ENCODE data around the gene ANKRD13A. TPM values are rescaled to one million over a fixed set of nuclear protein-coding genes. Genes with fewer than 3 reads are reported as not detected.

Gene ANKRD13A
- total RNA-seq, 4 donors from 2014 or later, result 38.5 to 69.0 (median 51.7) TPM

DNA sequence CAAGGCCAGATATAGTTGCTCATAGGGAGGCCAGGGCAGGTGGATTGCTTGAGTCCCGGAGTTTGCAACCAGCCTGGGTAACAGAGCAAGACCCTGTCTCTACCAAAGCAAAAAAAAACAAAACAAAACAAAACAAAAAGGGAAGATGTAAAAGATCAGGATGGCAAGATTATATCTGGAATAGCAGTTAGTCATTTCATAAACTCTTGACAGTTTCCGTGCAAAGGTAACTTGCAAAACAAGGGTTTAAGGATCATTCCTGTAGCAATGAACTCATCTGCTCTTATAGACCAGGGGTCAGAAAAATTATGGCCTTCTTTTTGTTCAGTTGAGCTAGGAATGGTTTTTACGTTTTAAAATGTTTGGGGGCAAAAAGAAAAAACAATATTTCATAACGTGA is 32.7 kb upstream of the ANKRD13A start:
- peaks cover 0 to 96% (median 26%) of the 10 kb centered on the region in 3 donors for H3K36me3 ChIP-seq
- no peaks in the 10 kb centered on the region for H3K4me1 ChIP-seq
- WGBS, 2 donors, result 86% methylated on average over 4 of the region's 4 CpGs
- no peak for DNase-seq (ENCODE audit: low spot score in 2 of 2)
- no peak overlapping the region for H3K27ac ChIP-seq
- H3K9me3 ChIP-seq, result no peaks in the 10 kb centered on the region
- TF ChIP-seq, protein P1, sequence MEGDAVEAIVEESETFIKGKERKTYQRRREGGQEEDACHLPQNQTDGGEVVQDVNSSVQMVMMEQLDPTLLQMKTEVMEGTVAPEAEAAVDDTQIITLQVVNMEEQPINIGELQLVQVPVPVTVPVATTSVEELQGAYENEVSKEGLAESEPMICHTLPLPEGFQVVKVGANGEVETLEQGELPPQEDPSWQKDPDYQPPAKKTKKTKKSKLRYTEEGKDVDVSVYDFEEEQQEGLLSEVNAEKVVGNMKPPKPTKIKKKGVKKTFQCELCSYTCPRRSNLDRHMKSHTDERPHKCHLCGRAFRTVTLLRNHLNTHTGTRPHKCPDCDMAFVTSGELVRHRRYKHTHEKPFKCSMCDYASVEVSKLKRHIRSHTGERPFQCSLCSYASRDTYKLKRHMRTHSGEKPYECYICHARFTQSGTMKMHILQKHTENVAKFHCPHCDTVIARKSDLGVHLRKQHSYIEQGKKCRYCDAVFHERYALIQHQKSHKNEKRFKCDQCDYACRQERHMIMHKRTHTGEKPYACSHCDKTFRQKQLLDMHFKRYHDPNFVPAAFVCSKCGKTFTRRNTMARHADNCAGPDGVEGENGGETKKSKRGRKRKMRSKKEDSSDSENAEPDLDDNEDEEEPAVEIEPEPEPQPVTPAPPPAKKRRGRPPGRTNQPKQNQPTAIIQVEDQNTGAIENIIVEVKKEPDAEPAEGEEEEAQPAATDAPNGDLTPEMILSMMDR (IDR thresholded peaks at IDR 0.05), result no peak
- TF ChIP-seq POLR2A (IDR thresholded peaks at IDR 0.05), result no peak
- TF ChIP-seq EP300 (IDR thresholded peaks at IDR 0.05), result no peak
- H3K4me3 ChIP-seq, result no peak overlapping the region
- H3K27me3 ChIP-seq, result no peaks in the 10 kb centered on the region

DNA sequence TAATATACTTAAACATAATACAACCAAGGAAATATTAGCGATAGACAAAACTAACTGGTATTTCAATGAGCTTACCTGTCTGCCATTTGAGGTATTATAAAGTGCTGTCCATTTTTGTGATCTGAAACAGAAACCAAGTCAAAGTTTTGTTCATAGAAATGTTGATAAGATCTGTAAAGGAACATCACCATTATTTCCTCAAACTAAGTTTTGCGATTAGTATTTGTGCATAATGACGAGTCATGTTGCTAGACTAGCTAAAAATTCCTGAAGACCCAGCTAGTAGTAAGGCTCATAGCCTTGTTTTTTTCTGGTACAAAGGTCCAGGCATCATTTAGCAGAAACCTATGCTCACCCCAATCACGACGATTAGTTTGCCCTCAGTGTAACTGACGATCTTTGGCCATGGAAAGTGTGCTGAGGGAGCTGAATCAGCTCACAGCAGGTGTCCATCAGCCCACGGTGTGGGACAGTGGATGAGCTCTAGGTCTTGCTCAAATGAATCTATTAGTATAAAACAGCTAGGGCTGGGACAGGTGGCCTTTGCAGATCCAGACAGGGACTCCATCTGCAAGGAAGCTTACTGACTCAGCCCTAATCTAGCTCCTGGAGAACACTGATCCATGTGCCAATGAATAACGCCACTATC is 31.7 kb upstream of the ANKRD13A start:
- TF ChIP-seq, protein P1 (IDR thresholded peaks at IDR 0.05), result no peak
- 77 to 79% methylated on average over 8 of the region's 8 CpGs for WGBS, 2 donors
- DNase-seq (ENCODE audit: low spot score in 2 of 2), result no peak
- Histone ChIP-seq H3K27ac (no peak overlapping the region), H3K4me3 (no peak overlapping the region), H3K27me3 (no peaks in the 10 kb centered on the region), H3K9me3 (no peaks in the 10 kb centered on the region), H3K4me1 (no peaks in the 10 kb centered on the region), H3K36me3 (peaks cover 0 to 96% (median 23%) of the 10 kb centered on the region in 3 donors)

DNA sequence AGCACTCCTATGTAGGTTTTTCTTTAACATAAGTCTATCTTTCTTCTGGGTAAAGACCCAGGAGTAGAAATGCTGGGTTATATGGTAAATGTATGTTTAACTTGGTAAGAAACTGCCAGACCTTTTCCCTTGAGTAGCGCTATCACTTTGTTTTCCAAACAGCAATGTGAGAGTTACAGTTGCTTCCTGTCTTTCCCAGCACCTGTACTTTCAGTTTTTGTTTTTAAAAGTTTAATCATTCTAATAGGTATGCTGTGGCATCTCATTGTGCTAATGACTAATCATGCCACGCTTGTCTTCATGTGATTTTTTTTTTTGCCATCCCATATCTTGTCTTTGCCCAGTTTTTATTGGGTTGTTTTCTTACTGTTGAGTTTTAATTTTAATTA is 31.2 kb upstream of the ANKRD13A start:
- H3K9me3 ChIP-seq, result no peaks in the 10 kb centered on the region
- WGBS, 2 donors, result 90 to 91% methylated on average over 2 of the region's 2 CpGs
- no peak for TF ChIP-seq EP300 (IDR thresholded peaks at IDR 0.05)
- TF ChIP-seq, protein P1 (IDR thresholded peaks at IDR 0.05), result no peak
- TF ChIP-seq POLR2A (IDR thresholded peaks at IDR 0.05), result no peak

GRCh38 chr12:109968801-109969200 is 30.4 kb upstream of the ANKRD13A start:
- H3K9me3 ChIP-seq, result no peaks in the 10 kb centered on the region
- no peak for DNase-seq (ENCODE audit: low spot score in 2 of 2)
- no peak overlapping the region for H3K27ac ChIP-seq
- no peaks in the 10 kb centered on the region for H3K27me3 ChIP-seq
- H3K4me1 ChIP-seq, result no peaks in the 10 kb centered on the region
- no peak overlapping the region for H3K4me3 ChIP-seq
- TF ChIP-seq POLR2A (IDR thresholded peaks at IDR 0.05) (no peak), EP300 (IDR thresholded peaks at IDR 0.05) (no peak)
- TF ChIP-seq, protein P1 (IDR thresholded peaks at IDR 0.05), result no peak
- 93 to 97% methylated on average over 8 of the region's 8 CpGs for WGBS, 2 donors
- peaks cover 0 to 98% (median 20%) of the 10 kb centered on the region in 3 donors for H3K36me3 ChIP-seq

More for the DNA sequence above, 31.2 kb upstream of the ANKRD13A start:
- Histone ChIP-seq H3K27me3 (no peaks in the 10 kb centered on the region), H3K27ac (no peak overlapping the region), H3K36me3 (peaks cover 0 to 96% (median 20%) of the 10 kb centered on the region in 3 donors), H3K4me3 (no peak overlapping the region), H3K4me1 (no peaks in the 10 kb centered on the region)
- DNase-seq (ENCODE audit: low spot score in 2 of 2), result no peak

DNA sequence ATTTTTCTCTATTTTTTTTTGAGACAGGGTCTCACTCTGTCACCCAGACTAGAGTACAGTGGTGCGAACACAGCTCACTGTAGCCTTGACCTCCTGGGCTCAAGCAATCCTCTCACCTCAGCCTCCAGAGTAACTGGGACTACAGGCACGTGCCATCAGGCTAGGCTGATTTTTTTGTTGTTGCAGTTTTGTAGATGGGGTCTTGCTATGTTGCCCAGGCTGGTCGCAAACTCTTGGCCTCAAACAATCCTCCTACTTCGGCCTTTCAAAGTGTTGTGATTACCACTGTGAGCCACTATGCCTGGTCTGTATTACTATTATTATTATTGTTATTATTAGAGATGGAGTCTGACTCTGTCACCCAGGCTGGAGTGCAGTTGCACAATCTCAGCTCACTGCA is 26.4 kb upstream of the ANKRD13A start:
- TF ChIP-seq EP300 (IDR thresholded peaks at IDR 0.05), result no peak
- H3K4me1 ChIP-seq, result no peaks in the 10 kb centered on the region
- H3K9me3 ChIP-seq, result no peaks in the 10 kb centered on the region
- H3K27me3 ChIP-seq, result no peaks in the 10 kb centered on the region
- H3K36me3 ChIP-seq, result peaks cover 2 to 100% (median 25%) of the 10 kb centered on the region in 3 donors
- WGBS, 2 donors, result 98 to 99% methylated on average over 4 of the region's 4 CpGs
- no peak overlapping the region for H3K4me3 ChIP-seq
- H3K27ac ChIP-seq, result peak overlapping the region in 1 of 4 donors; percentile 59
- no peak for DNase-seq (ENCODE audit: low spot score in 2 of 2)

Measured in tibial nerve (tissue), 4 donors.